Measurements from ENCODE around the gene IFT80. TPM values are rescaled to one million over a fixed set of nuclear protein-coding genes. Genes with fewer than 3 reads are reported as not detected.
A peak's percentile ranks its signal among the peaks of the same experiment; 100 is the strongest.

The IFT80 gene
- total and polyA plus RNA-seq, 5 experiments from 2014 or later, result 4.8 to 34.9 (median 8.4) TPM

GRCh38 chr3:160226026-160226907 is 172.8 kb downstream of the IFT80 start:
- H3K9me3 Mint-ChIP-seq, result no peaks in the 10 kb centered on the region
- no peak overlapping the region for H3K27ac Mint-ChIP-seq
- peaks cover 8 to 22% (median 20%) of the 10 kb centered on the region in 4 donors for H3K4me1 Mint-ChIP-seq
- H3K27me3 Mint-ChIP-seq, result peaks cover 36 to 53% (median 52%) of the 10 kb centered on the region in 5 donors
- DNase-seq, result peak in 2 of 10 donors; percentile 14 to 25
- peak; percentile 15 to 45 for ATAC-seq
- POLR2A ChIA-PET, result no interaction called here
- peaks cover 0 to 2% (median 2%) of the 10 kb centered on the region in 3 donors for H3K36me3 Mint-ChIP-seq
- H3K4me3 Mint-ChIP-seq, result peak overlapping the region; percentile 68 to 91 (median 86)

GRCh38 chr3:160225176-160226025 is 173.6 kb downstream of the IFT80 start, which contains the start of gene C3orf80:
Gene C3orf80, plus strand, starts transcription at chr3:160225422. Its CDS starts 214 bp downstream, at chr3:160225636.
- no peak within 1 kb of the TSS for H3K27ac Mint-ChIP-seq

GRCh38 chr3:160224811-160225175 is 174.2 kb downstream of the IFT80 start:
- Mint-ChIP-seq H3K9me3 (no peaks in the 10 kb centered on the region), H3K36me3 (peaks cover 0 to 2% (median 2%) of the 10 kb centered on the region in 3 donors), H3K27me3 (peaks cover 35 to 56% (median 45%) of the 10 kb centered on the region in 5 donors), H3K4me1 (peaks cover 8 to 22% (median 20%) of the 10 kb centered on the region in 4 donors), H3K4me3 (peak overlapping the region; percentile 65 to 88 (median 80)), H3K27ac (no peak overlapping the region)
- POLR2A ChIA-PET, result no interaction called here
- DNase-seq (no peak), ATAC-seq (no peak)

More at GRCh38 chr3:160225176-160226025, 173.6 kb downstream of the IFT80 start, which contains the start of gene C3orf80:
- Mint-ChIP-seq H3K4me3 (peak within 1 kb of the TSS; percentile 68 to 91 (median 82)), H3K9me3 (no peaks in the 10 kb centered on the region), H3K27me3 (peaks cover 38 to 56% (median 50%) of the 10 kb centered on the region in 5 donors), H3K4me1 (peaks cover 8 to 22% (median 20%) of the 10 kb centered on the region in 4 donors), H3K36me3 (peaks cover 0 to 2% (median 2%) of the 10 kb centered on the region in 3 donors)
- peak in 6 of 10 donors; percentile 7 to 34 (median 32) for DNase-seq
- ATAC-seq, result peak; percentile 83 to 87
- POLR2A ChIA-PET, result no interaction called here

- peak in 1 of 10 donors; percentile 6 for DNase-seq
- peaks cover 38 to 61% (median 50%) of the 10 kb centered on the region in 5 donors for H3K27me3 Mint-ChIP-seq
- H3K4me1 Mint-ChIP-seq, result peaks cover 8 to 22% (median 20%) of the 10 kb centered on the region in 4 donors
- peak in 1 of 2 donors; percentile 29 for ATAC-seq
- H3K36me3 Mint-ChIP-seq, result peaks cover 0 to 2% (median 2%) of the 10 kb centered on the region in 3 donors
- no peaks in the 10 kb centered on the region for H3K9me3 Mint-ChIP-seq
- peak overlapping the region in 9 of 10 donors; percentile 65 to 88 (median 80) for H3K4me3 Mint-ChIP-seq
- peak overlapping the region in 1 of 10 donors; percentile 25 for H3K27ac Mint-ChIP-seq
- POLR2A ChIA-PET, result no interaction called here
Measured at GRCh38 chr3:160224256-160224655, 174.8 kb downstream of the IFT80 start.

- Mint-ChIP-seq H3K4me3 (no peak overlapping the region), H3K4me1 (peaks cover 4 to 14% (median 13%) of the 10 kb centered on the region in 4 donors)
Measured at GRCh38 chr3:160221019-160221418, 178.0 kb downstream of the IFT80 start.

GRCh38 chr3:160220038-160220437 is 179.0 kb downstream of the IFT80 start:
- peaks cover 0 to 2% (median 0%) of the 10 kb centered on the region in 3 donors for H3K36me3 Mint-ChIP-seq
- POLR2A ChIA-PET, result interaction anchor here (0.6 kb wide), 1 partner anchor 173 kb away, joined by 3 read pairs; no protein-coding TSS in a partner anchor

More at GRCh38 chr3:160221019-160221418, 178.0 kb downstream of the IFT80 start:
- Mint-ChIP-seq H3K9me3 (no peaks in the 10 kb centered on the region), H3K27ac (no peak overlapping the region), H3K36me3 (peaks cover 0 to 2% (median 0%) of the 10 kb centered on the region in 3 donors), H3K27me3 (peaks cover 41 to 73% (median 47%) of the 10 kb centered on the region in 5 donors)
- ATAC-seq, result no peak
- POLR2A ChIA-PET, result no interaction called here
- DNase-seq, result no peak

GRCh38 chr3:160218136-160218535 is 180.9 kb downstream of the IFT80 start:
- POLR2A ChIA-PET, result no interaction called here
- no peaks in the 10 kb centered on the region for H3K9me3 Mint-ChIP-seq
- H3K4me3 Mint-ChIP-seq, result no peak overlapping the region
- H3K27me3 Mint-ChIP-seq, result peaks cover 31 to 67% (median 37%) of the 10 kb centered on the region in 5 donors
- no peaks in the 10 kb centered on the region for H3K36me3 Mint-ChIP-seq
- ATAC-seq (no peak), DNase-seq (no peak)
- H3K4me1 Mint-ChIP-seq, result no peaks in the 10 kb centered on the region
- no peak overlapping the region for H3K27ac Mint-ChIP-seq

More at GRCh38 chr3:160220038-160220437, 179.0 kb downstream of the IFT80 start:
- DNase-seq, result no peak
- Mint-ChIP-seq H3K4me3 (no peak overlapping the region), H3K27me3 (peaks cover 41 to 74% (median 49%) of the 10 kb centered on the region in 5 donors), H3K27ac (no peak overlapping the region), H3K9me3 (no peaks in the 10 kb centered on the region), H3K4me1 (peaks cover 4 to 13% (median 13%) of the 10 kb centered on the region in 4 donors)
- ATAC-seq, result no peak

- Mint-ChIP-seq H3K27ac (no peak overlapping the region), H3K27me3 (peaks cover 30 to 67% (median 36%) of the 10 kb centered on the region in 5 donors), H3K9me3 (no peaks in the 10 kb centered on the region), H3K4me1 (no peaks in the 10 kb centered on the region), H3K36me3 (no peaks in the 10 kb centered on the region), H3K4me3 (no peak overlapping the region)
- POLR2A ChIA-PET, result no interaction called here
- DNase-seq (no peak), ATAC-seq (no peak)
Measured at GRCh38 chr3:160217675-160218074, 181.3 kb downstream of the IFT80 start.

GRCh38 chr3:160213191-160213590 is 185.8 kb downstream of the IFT80 start:
- ATAC-seq, result no peak
- DNase-seq, result no peak
- no peaks in the 10 kb centered on the region for H3K9me3 Mint-ChIP-seq
- no peak overlapping the region for H3K27ac Mint-ChIP-seq
- no peak overlapping the region for H3K4me3 Mint-ChIP-seq
- no peaks in the 10 kb centered on the region for H3K36me3 Mint-ChIP-seq
- POLR2A ChIA-PET, result no interaction called here
- H3K27me3 Mint-ChIP-seq, result peaks cover 13 to 35% (median 18%) of the 10 kb centered on the region in 5 donors
- H3K4me1 Mint-ChIP-seq, result no peaks in the 10 kb centered on the region

GRCh38 chr3:160210799-160211221 is 188.2 kb downstream of the IFT80 start:
- DNase-seq, result no peak
- Mint-ChIP-seq H3K9me3 (peaks cover 0 to 2% (median 0%) of the 10 kb centered on the region in 9 donors), H3K27me3 (peaks cover 7 to 23% (median 10%) of the 10 kb centered on the region in 5 donors), H3K4me3 (no peak overlapping the region), H3K36me3 (no peaks in the 10 kb centered on the region), H3K4me1 (no peaks in the 10 kb centered on the region), H3K27ac (no peak overlapping the region)
- POLR2A ChIA-PET, result no interaction called here
- no peak for ATAC-seq

- no peak for ATAC-seq
- no peak for DNase-seq
Measured at GRCh38 chr3:160210341-160210740, 188.7 kb downstream of the IFT80 start.

More at GRCh38 chr3:160210341-160210740, 188.7 kb downstream of the IFT80 start:
- Mint-ChIP-seq H3K27me3 (peaks cover 5 to 23% (median 10%) of the 10 kb centered on the region in 5 donors), H3K4me1 (no peaks in the 10 kb centered on the region), H3K36me3 (no peaks in the 10 kb centered on the region), H3K9me3 (peaks cover 0 to 2% (median 0%) of the 10 kb centered on the region in 9 donors), H3K4me3 (no peak overlapping the region), H3K27ac (no peak overlapping the region)
- POLR2A ChIA-PET, result no interaction called here
